ENCODE data around the gene PCCB.
A peak's percentile ranks its signal among the peaks of the same experiment; 100 is the strongest.
"Not testable (repeated sequence)": the region's sequence is repeated elsewhere in the genome, so short reads cannot be mapped to it uniquely, and the experiment has no call there.

Gene PCCB

GRCh38 chr3:136250059-136250902 is at the start of gene PCCB:
TSS of gene PCCB (plus strand) at chr3:136250340. CDS start at chr3:136250376, 36 bp downstream.
- DNase-seq: peak; percentile 94

GRCh38 chr3:136207489-136208115 is 42.5 kb upstream of the PCCB start:
- DNase-seq: no peak

GRCh38 chr3:136209921-136210320 is 40.2 kb upstream of the PCCB start:
- DNase-seq: no peak

GRCh38 chr3:136211547-136211946 is 38.6 kb upstream of the PCCB start:
- DNase-seq: no peak

GRCh38 chr3:136222746-136223145 is 27.4 kb upstream of the PCCB start:
- DNase-seq: not testable (repeated sequence)

GRCh38 chr3:136232413-136232812 is 17.7 kb upstream of the PCCB start:
- no peak for DNase-seq

- no peak for DNase-seq
Observed at GRCh38 chr3:136235545-136235944, 14.6 kb upstream of the PCCB start.

GRCh38 chr3:136236109-136236508 is 14.0 kb upstream of the PCCB start:
- DNase-seq: no peak

- DNase-seq: no peak
Observed at GRCh38 chr3:136237103-136237502, 13.0 kb upstream of the PCCB start.

GRCh38 chr3:136237961-136238649 is 12.0 kb upstream of the PCCB start:
- DNase-seq: no peak

GRCh38 chr3:136239094-136239493 is 11.0 kb upstream of the PCCB start:
- DNase-seq: no peak

- no peak for DNase-seq
Observed at GRCh38 chr3:136245691-136246090, 4.4 kb upstream of the PCCB start.

GRCh38 chr3:136247436-136247835 is 2.7 kb upstream of the PCCB start:
- DNase-seq: no peak

- no peak for DNase-seq
Observed at GRCh38 chr3:136247855-136248590, 2.1 kb upstream of the PCCB start.

- DNase-seq: no peak
Observed at GRCh38 chr3:136249091-136249490, 1.0 kb upstream of the PCCB start.

- DNase-seq: no peak
Observed at GRCh38 chr3:136249593-136249992, 547 bp upstream of the PCCB start.

- DNase-seq: peak; percentile 7
Observed at GRCh38 chr3:136250903-136251460, 842 bp downstream of the PCCB start.

GRCh38 chr3:136251511-136251910 is 1.4 kb downstream of the PCCB start:
- no peak for DNase-seq

GRCh38 chr3:136255672-136256406 is 5.7 kb downstream of the PCCB start:
- DNase-seq: no peak

- DNase-seq: no peak
Observed at GRCh38 chr3:136258199-136258598, 8.1 kb downstream of the PCCB start.

- no peak for DNase-seq
Observed at GRCh38 chr3:136261826-136262225, 11.7 kb downstream of the PCCB start.

GRCh38 chr3:136262559-136262958 is 12.4 kb downstream of the PCCB start:
- DNase-seq: no peak
